ENCODE data around the gene GALNT9.

DNA sequence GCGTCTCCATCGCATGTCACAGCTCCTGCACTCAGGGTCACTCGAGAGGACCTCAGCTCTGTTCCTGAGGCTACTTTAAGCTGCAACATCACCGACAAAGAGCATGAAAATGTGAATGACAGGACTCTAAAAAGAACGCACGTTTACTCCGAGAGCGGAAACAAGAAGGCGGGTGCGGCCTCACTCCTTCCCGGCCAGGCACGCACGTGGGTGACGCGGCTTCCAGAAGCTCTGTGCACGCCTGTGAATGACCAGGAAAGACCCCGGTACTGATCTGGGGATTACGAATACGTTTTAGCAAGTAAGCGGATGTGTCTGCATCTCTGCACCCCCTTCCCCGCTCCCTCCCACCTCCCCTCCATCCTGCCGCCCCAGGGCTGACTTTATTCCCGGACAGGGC, 15.2 kb upstream of the GALNT9 start:
- TF ChIP-seq CTCF (IDR thresholded peaks at IDR 0.05; ENCODE audit: insufficient read depth, low read depth, low read length) (no peak), EZH2 (IDR thresholded peaks at IDR 0.05; ENCODE audit: insufficient read depth, low read length) (no peak)

Measured in astrocyte (in vitro differentiated cells and primary cell).